K562 (cell line): ENCODE results near the gene HCCS. TPM values are rescaled to one million over a fixed set of nuclear protein-coding genes. Genes with fewer than 3 reads are reported as not detected.

Experiments
- ATAC-seq: fragments of 200-7000 bp; cut with Tn5 transposase; 3 replicates; pipeline ENCODE4 v1.9.1; 2020; ENCODE audit warnings: moderate library complexity
- BruUV-seq: library from RNA; stranded (reverse); fragments of 400-500 nt; replicated peaks from 2 replicates; lab custom pipeline; 2021; lab: Mats Ljungman, UMichigan
- CTCF ChIA-PET: fragments of 300-600 bp; formaldehyde crosslinking; extraction: SDS; loops from one replicate; lab custom pipeline; 2021; ENCODE audit warnings: low intra/inter-chr PET ratio; lab: Yijun Ruan, JAX
- POLR2A ChIA-PET: fragments of 300-600, 350-650 bp; sonication (Branson Sonifier 250); formaldehyde crosslinking; extraction: SDS; loops from one replicate; lab custom pipeline; 2021; ENCODE audit warnings: antibody characterized with exemption, inconsistent platforms; lab: Yijun Ruan, JAX
- DNase-seq, 4 experiments: peaks; one replicate each; pipeline versions ENCODE4 v3.0.0 to v3.0.0-alpha.2; 2011 to 2018; ENCODE audit warnings: low spot score in 3 of 4, mixed read lengths in 3 of 4; ENCODE audit errors: extremely low read depth in 1 of 4
- FAIRE-seq: peaks from 2 replicates; lab custom pipeline; 2011; peaks lifted over from hg19 to GRCh38; lab: Jason Lieb, UNC
- H2AFZ ChIP-seq: 2 replicates; pipeline ENCODE4 v1.6.0; 2011; ENCODE audit warnings: low read depth, low read length, control low read depth, inconsistent platforms
- H3K27ac ChIP-seq: fragments of 200-600 bp; 3 replicates; pipeline ENCODE4 v1.8.0; 2011; ENCODE audit warnings: low read depth, mild to moderate bottlenecking, control low read depth, inconsistent platforms, low read length, moderate library complexity, mixed read lengths; ENCODE audit errors: extremely low read depth
- H3K27me3 ChIP-seq, 2 experiments: fragments of 300-600 bp in 1 of 2; 2 replicates in 1 of 2; 3 replicates in 1 of 2; pipeline versions ENCODE4 v1.6.0 to v1.8.0; 2011; ENCODE audit warnings: inconsistent platforms in 2 of 2, low read length in 2 of 2, mild to moderate bottlenecking in 1 of 2, mixed read lengths in 1 of 2, moderate library complexity in 1 of 2; ENCODE audit not compliant: control insufficient read depth in 2 of 2, insufficient read depth in 2 of 2
- H3K36me3 ChIP-seq: fragments of 300-600 bp; 3 replicates; pipeline ENCODE4 v1.8.0; 2011; ENCODE audit warnings: mild to moderate bottlenecking, low read length, inconsistent platforms; ENCODE audit not compliant: control insufficient read depth, insufficient read depth
- H3K4me1 ChIP-seq, 2 experiments: fragments of 200-600 bp in 1 of 2; replicated peaks in 1 of 2; 2 replicates in 1 of 2; 3 replicates in 1 of 2; pipeline versions ENCODE4 v1.5.1 to v1.8.0; 2011; ENCODE audit warnings: inconsistent platforms in 2 of 2, low read length in 2 of 2, mild to moderate bottlenecking in 1 of 2, mixed read lengths in 1 of 2, moderate library complexity in 1 of 2; ENCODE audit not compliant: control insufficient read depth in 2 of 2, insufficient read depth in 2 of 2
- H3K4me2 ChIP-seq: 2 replicates; pipeline ENCODE4 v1.6.1; 2011; ENCODE audit warnings: low read length, control low read depth, inconsistent platforms, mixed read lengths; ENCODE audit not compliant: insufficient read depth
- H3K4me3 ChIP-seq: fragments of 200-600 bp; sonication (generic), shearing (Covaris generic); 2 replicates; pipeline ENCODE4 v1.5.1; 2016; ENCODE audit warnings: control low read depth, inconsistent platforms
- H3K79me2 ChIP-seq: fragments of 200-600 bp; 3 replicates; pipeline ENCODE4 v1.8.0; 2011; ENCODE audit warnings: low read length, inconsistent platforms; ENCODE audit not compliant: control insufficient read depth, insufficient read depth
- H3K9ac ChIP-seq, 2 experiments: 2 replicates each; pipeline versions ENCODE4 v1.6.0 to v1.6.1; 2011; ENCODE audit warnings: low read depth in 2 of 2, low read length in 2 of 2, control low read depth in 1 of 2, inconsistent platforms in 1 of 2, mild to moderate bottlenecking in 1 of 2, mixed read lengths in 1 of 2; ENCODE audit not compliant: insufficient read depth in 1 of 2
- H3K9me1 ChIP-seq: one replicate; pipeline ENCODE4 v1.6.0; 2011; ENCODE audit warnings: inconsistent platforms, mild to moderate bottlenecking, low read length, moderate library complexity; ENCODE audit not compliant: control insufficient read depth, insufficient read depth
- H3K9me3 ChIP-seq: replicated peaks from 2 replicates; pipeline ENCODE4 v1.5.1; 2011; ENCODE audit warnings: low read depth, low read length, inconsistent platforms; ENCODE audit not compliant: control insufficient read depth, insufficient read depth
- H4K20me1 ChIP-seq: replicated peaks from 2 replicates; pipeline ENCODE4 v1.6.1; 2011; ENCODE audit warnings: low read length, inconsistent platforms, mixed read lengths; ENCODE audit not compliant: control insufficient read depth, insufficient read depth
- ARNT ChIP-seq, 2 experiments: fragments of 450-650 bp; IDR thresholded peaks; 2 replicates each; pipeline ENCODE4 v1.6.1; 2016; ENCODE audit warnings: mild to moderate bottlenecking in 1 of 2
- EHMT2 ChIP-seq: fragments of 450-650 bp; IDR thresholded peaks from 2 replicates; pipeline ENCODE4 v1.6.1; 2018; ENCODE audit warnings: antibody characterized with exemption
- SOX6 ChIP-seq: fragments of 450-650 bp; IDR thresholded peaks from 2 replicates; pipeline ENCODE4 v1.6.1; 2014; ENCODE audit warnings: mild to moderate bottlenecking
- WGBS: fragments of 100-300 bp; shearing (Covaris generic); methylation state at CpG from one replicate; pipeline ENCODE4 v1.1.6; 2016; ENCODE audit warnings: low coverage, mixed read lengths; ENCODE audit not compliant: insufficient coverage; ENCODE audit errors: missing lambda C conversion rate; 5-methylcytosine and 5-hydroxymethylcytosine counted together
- in situ Hi-C: fragments of 300-500 bp; cut with MboI; formaldehyde crosslinking; loops from 4 replicates; pipeline ENCODE4 v1.15.0; 2018; ENCODE audit warnings: inconsistent platforms, mixed read lengths
- intact Hi-C: fragments of 100-400 bp; cut with micrococcal nuclease; formaldehyde crosslinking; loops from 2 replicates; pipeline ENCODE4 v1.14.2; 2022
- polyA plus RNA-seq, 8 experiments: library from polyadenylated mRNA; depleted of rRNA in 4 of 8; stranded (reverse) in 5 of 8; unstranded in 3 of 8; fragments of >200 nt; fragmentation: Nextera tagmentation in 2 of 8; fragmentation: Illumina TruSeq in 1 of 8; extraction: Ambion mirVana in 2 of 8; extraction: Trizol in 1 of 8; gene quantifications; 2 replicates each; pipeline versions ENCODE4 v1.2.1 to v1.2.3, GENCODE V29; 2011 to 2014; ENCODE audit warnings: inconsistent platforms in 1 of 8, missing spikeins in 1 of 8
- total RNA-seq, 7 experiments: library from RNA; depleted of rRNA in 6 of 7; stranded (reverse); fragments of >200 nt in 6 of 7; fragmentation: Illumina TruSeq in 2 of 7; extraction: Trizol in 2 of 7; gene quantifications; 2 replicates each; pipeline versions ENCODE4 v1.2.1 to v1.2.3, GENCODE V29; 2011 to 2021; ENCODE audit warnings: low replicate concordance in 1 of 7
- TF ChIP-seq, protein P1 (sequence below), 2 experiments: fragments of 450-650 bp; IDR thresholded peaks; 2 replicates each; pipeline ENCODE4 v1.6.1; 2018; ENCODE audit warnings: mild to moderate bottlenecking in 2 of 2, low read depth in 1 of 2; ENCODE audit not compliant: partially characterized antibody in 2 of 2
- TF ChIP-seq, protein P2 (sequence below): fragments of 450-650 bp; IDR thresholded peaks from 2 replicates; pipeline ENCODE4 v1.6.1; 2016; ENCODE audit warnings: borderline replicate concordance

The HCCS gene
- total and polyA plus RNA-seq, 9 of the 15 experiments (the other 6 are each of a cell fraction or from before 2014, with no cell fraction given) = 22.9 to 81.5 (median 66.9) TPM

DNA sequence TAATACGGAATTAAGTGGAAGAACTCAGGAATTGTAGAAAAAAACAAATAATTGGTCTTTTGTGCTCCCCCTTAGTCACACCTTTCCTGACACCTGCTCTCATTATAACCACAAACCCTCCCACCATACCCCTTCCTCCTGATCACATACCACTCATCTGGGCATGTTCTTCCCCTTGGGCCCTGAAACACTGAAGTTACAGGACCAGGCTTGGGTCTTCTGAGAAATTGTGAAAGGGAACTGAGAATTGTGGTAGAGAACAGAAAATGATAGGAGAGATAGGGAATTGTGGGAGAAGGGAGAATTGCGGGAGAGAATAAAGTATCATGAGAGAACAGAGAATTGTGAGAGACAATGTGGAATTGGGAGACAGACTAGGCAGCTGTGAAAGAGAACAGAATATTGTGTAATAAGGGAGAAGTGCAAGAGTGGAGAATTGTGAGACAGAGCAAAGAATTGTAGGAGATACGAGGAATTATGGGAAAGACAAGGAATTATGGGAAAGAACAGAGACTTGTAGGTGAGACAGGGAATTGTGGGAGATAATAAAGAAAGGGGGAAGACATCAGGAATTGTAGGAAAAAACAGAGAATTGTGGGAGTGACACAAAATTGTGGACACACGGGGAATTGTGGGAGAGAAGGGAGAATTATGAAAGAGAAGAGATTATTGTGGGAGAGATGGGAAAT is 2.7 kb upstream of the HCCS start (continued):
- TF ChIP-seq, protein P1, sequence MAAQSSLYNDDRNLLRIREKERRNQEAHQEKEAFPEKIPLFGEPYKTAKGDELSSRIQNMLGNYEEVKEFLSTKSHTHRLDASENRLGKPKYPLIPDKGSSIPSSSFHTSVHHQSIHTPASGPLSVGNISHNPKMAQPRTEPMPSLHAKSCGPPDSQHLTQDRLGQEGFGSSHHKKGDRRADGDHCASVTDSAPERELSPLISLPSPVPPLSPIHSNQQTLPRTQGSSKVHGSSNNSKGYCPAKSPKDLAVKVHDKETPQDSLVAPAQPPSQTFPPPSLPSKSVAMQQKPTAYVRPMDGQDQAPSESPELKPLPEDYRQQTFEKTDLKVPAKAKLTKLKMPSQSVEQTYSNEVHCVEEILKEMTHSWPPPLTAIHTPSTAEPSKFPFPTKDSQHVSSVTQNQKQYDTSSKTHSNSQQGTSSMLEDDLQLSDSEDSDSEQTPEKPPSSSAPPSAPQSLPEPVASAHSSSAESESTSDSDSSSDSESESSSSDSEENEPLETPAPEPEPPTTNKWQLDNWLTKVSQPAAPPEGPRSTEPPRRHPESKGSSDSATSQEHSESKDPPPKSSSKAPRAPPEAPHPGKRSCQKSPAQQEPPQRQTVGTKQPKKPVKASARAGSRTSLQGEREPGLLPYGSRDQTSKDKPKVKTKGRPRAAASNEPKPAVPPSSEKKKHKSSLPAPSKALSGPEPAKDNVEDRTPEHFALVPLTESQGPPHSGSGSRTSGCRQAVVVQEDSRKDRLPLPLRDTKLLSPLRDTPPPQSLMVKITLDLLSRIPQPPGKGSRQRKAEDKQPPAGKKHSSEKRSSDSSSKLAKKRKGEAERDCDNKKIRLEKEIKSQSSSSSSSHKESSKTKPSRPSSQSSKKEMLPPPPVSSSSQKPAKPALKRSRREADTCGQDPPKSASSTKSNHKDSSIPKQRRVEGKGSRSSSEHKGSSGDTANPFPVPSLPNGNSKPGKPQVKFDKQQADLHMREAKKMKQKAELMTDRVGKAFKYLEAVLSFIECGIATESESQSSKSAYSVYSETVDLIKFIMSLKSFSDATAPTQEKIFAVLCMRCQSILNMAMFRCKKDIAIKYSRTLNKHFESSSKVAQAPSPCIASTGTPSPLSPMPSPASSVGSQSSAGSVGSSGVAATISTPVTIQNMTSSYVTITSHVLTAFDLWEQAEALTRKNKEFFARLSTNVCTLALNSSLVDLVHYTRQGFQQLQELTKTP (IDR thresholded peaks at IDR 0.05; ENCODE audit: low read depth in 1 of 2, partially characterized antibody in 2 of 2) = peak in 1 of 2 experiments; percentile 53
- no peak for TF ChIP-seq SOX6

GRCh38 chrX:11109968-11110367 is 1.2 kb upstream of the HCCS start:
- no peaks in the 10 kb centered on the region for H3K27me3 ChIP-seq
- POLR2A ChIA-PET = no interaction called here
- intact Hi-C loops (loop anchor here (10.0 kb wide), 2 partner anchors 495 to 915 kb away; no protein-coding TSS in a partner anchor), in situ Hi-C loops (no loop called here)
- no TSS peak for BruUV-seq
- H2AFZ ChIP-seq = peak overlapping the region; percentile 83
- H3K4me2 ChIP-seq = peak overlapping the region; percentile 88
- H3K36me3 ChIP-seq = peaks cover 28% of the 10 kb centered on the region
- no peak overlapping the region for H3K27ac ChIP-seq
- 95% methylated on average over 2 of the region's 2 CpGs for WGBS
- H3K9me1 ChIP-seq = no peaks in the 10 kb centered on the region
- peak overlapping the region; percentile 90 for H3K4me3 ChIP-seq
- H3K4me1 ChIP-seq = peaks cover 4 to 6% of the 10 kb centered on the region in 2 experiments; a peak in 3 of 5 replicates
- H3K9me3 ChIP-seq = peaks cover 3% of the 10 kb centered on the region; the same call in 1 of the 2 replicates
- H4K20me1 ChIP-seq = peaks cover 5% of the 10 kb centered on the region; the same call in 1 of the 2 replicates
- no peak for FAIRE-seq
- peaks cover 44% of the 10 kb centered on the region for H3K79me2 ChIP-seq
- no peak for ATAC-seq
- H3K9ac ChIP-seq = peak overlapping the region; percentile 69 to 96; a peak in 3 of 4 replicates
- CTCF ChIA-PET = no interaction called here
- DNase-seq = no peak
- TF ChIP-seq ARNT (IDR thresholded peaks at IDR 0.05) (peak in 1 of 2 experiments; percentile 61; a peak in 1 of 4 replicates), EHMT2 (peak; percentile 62; the same call in 1 of the 2 replicates)
- TF ChIP-seq, protein P2, sequence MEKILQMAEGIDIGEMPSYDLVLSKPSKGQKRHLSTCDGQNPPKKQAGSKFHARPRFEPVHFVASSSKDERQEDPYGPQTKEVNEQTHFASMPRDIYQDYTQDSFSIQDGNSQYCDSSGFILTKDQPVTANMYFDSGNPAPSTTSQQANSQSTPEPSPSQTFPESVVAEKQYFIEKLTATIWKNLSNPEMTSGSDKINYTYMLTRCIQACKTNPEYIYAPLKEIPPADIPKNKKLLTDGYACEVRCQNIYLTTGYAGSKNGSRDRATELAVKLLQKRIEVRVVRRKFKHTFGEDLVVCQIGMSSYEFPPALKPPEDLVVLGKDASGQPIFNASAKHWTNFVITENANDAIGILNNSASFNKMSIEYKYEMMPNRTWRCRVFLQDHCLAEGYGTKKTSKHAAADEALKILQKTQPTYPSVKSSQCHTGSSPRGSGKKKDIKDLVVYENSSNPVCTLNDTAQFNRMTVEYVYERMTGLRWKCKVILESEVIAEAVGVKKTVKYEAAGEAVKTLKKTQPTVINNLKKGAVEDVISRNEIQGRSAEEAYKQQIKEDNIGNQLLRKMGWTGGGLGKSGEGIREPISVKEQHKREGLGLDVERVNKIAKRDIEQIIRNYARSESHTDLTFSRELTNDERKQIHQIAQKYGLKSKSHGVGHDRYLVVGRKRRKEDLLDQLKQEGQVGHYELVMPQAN = 0 out of 2 replicates have a peak, but pooled peaks have one; percentile 39
- TF ChIP-seq, protein P1 (IDR thresholded peaks at IDR 0.05; ENCODE audit: low read depth in 1 of 2, partially characterized antibody in 2 of 2) = peak in 1 of 2 experiments; percentile 94
